HL-60 (cell line): Measurements from ENCODE around the gene SPTAN1.

Experiments
- GABPA ChIP-seq: IDR thresholded peaks from 2 replicates; pipeline ENCODE4 v1.6.1; 2012; ENCODE audit warnings: low read depth
- POLR2AphosphoS5 ChIP-seq: IDR thresholded peaks from 2 replicates; pipeline ENCODE4 v1.6.1; 2012; ENCODE audit warnings: low read depth
- SPI1 ChIP-seq: IDR thresholded peaks from 2 replicates; pipeline ENCODE4 v1.6.1; 2012; ENCODE audit warnings: low read depth, mild to moderate bottlenecking, borderline replicate concordance
- TF ChIP-seq, protein P1 (sequence below): IDR thresholded peaks from one replicate; pipeline ENCODE4 v1.5.1; 2011; ENCODE audit warnings: low read length, control low read depth, inconsistent platforms; ENCODE audit not compliant: insufficient read depth
- TF ChIP-seq, protein P2 (sequence below): IDR thresholded peaks from 2 replicates; pipeline ENCODE4 v1.6.1; 2012; ENCODE audit warnings: low read depth; ENCODE audit not compliant: insufficient replicate concordance

DNA sequence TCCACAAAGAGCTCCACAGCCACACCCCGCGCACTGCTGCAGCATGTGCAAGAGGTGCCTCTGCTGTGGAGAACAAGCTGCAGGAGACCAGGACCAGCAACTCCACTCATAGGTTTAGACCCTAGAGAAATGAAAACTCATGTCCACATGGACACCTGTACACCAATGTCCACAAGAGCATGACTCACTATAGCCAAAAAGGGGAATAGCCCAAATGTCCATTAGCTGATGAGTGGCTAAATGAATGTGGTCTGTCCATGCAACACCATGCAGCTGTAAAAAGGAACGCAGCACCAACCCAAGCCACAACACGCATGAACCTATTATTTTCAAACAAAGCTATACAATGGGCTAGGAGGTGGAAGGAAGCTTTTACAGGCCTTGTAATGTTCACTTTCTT lies 86.2 kb downstream of the SPTAN1 start:
- TF ChIP-seq POLR2AphosphoS5 (no peak), GABPA (no peak), SPI1 (no peak)
- TF ChIP-seq, protein P1, sequence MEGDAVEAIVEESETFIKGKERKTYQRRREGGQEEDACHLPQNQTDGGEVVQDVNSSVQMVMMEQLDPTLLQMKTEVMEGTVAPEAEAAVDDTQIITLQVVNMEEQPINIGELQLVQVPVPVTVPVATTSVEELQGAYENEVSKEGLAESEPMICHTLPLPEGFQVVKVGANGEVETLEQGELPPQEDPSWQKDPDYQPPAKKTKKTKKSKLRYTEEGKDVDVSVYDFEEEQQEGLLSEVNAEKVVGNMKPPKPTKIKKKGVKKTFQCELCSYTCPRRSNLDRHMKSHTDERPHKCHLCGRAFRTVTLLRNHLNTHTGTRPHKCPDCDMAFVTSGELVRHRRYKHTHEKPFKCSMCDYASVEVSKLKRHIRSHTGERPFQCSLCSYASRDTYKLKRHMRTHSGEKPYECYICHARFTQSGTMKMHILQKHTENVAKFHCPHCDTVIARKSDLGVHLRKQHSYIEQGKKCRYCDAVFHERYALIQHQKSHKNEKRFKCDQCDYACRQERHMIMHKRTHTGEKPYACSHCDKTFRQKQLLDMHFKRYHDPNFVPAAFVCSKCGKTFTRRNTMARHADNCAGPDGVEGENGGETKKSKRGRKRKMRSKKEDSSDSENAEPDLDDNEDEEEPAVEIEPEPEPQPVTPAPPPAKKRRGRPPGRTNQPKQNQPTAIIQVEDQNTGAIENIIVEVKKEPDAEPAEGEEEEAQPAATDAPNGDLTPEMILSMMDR = no peak
- TF ChIP-seq, protein P2, sequence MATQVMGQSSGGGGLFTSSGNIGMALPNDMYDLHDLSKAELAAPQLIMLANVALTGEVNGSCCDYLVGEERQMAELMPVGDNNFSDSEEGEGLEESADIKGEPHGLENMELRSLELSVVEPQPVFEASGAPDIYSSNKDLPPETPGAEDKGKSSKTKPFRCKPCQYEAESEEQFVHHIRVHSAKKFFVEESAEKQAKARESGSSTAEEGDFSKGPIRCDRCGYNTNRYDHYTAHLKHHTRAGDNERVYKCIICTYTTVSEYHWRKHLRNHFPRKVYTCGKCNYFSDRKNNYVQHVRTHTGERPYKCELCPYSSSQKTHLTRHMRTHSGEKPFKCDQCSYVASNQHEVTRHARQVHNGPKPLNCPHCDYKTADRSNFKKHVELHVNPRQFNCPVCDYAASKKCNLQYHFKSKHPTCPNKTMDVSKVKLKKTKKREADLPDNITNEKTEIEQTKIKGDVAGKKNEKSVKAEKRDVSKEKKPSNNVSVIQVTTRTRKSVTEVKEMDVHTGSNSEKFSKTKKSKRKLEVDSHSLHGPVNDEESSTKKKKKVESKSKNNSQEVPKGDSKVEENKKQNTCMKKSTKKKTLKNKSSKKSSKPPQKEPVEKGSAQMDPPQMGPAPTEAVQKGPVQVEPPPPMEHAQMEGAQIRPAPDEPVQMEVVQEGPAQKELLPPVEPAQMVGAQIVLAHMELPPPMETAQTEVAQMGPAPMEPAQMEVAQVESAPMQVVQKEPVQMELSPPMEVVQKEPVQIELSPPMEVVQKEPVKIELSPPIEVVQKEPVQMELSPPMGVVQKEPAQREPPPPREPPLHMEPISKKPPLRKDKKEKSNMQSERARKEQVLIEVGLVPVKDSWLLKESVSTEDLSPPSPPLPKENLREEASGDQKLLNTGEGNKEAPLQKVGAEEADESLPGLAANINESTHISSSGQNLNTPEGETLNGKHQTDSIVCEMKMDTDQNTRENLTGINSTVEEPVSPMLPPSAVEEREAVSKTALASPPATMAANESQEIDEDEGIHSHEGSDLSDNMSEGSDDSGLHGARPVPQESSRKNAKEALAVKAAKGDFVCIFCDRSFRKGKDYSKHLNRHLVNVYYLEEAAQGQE = no peak
